GM18951 (cell line): ENCODE results near the gene LPIN2.
"Not testable (repeated sequence)": the region's sequence is repeated elsewhere in the genome, so short reads cannot be mapped to it uniquely, and the experiment has no call there.

Experiments used
- POLR2A ChIP-seq: IDR thresholded peaks from 4 replicates; pipeline ENCODE4 v1.6.1; 2011; ENCODE audit warnings: mild to moderate bottlenecking; ENCODE audit not compliant: insufficient read length, insufficient read depth; ENCODE audit errors: extremely low read depth
- in situ Hi-C: fragments of 300-500 bp; cut with MboI; formaldehyde crosslinking; loops from one replicate; pipeline ENCODE4 v1.12.0; 2022; ENCODE audit warnings: low sequenced_read_pairs, mixed read lengths, inconsistent platforms; ENCODE audit not compliant: unreplicated experiment

The LPIN2 gene

DNA sequence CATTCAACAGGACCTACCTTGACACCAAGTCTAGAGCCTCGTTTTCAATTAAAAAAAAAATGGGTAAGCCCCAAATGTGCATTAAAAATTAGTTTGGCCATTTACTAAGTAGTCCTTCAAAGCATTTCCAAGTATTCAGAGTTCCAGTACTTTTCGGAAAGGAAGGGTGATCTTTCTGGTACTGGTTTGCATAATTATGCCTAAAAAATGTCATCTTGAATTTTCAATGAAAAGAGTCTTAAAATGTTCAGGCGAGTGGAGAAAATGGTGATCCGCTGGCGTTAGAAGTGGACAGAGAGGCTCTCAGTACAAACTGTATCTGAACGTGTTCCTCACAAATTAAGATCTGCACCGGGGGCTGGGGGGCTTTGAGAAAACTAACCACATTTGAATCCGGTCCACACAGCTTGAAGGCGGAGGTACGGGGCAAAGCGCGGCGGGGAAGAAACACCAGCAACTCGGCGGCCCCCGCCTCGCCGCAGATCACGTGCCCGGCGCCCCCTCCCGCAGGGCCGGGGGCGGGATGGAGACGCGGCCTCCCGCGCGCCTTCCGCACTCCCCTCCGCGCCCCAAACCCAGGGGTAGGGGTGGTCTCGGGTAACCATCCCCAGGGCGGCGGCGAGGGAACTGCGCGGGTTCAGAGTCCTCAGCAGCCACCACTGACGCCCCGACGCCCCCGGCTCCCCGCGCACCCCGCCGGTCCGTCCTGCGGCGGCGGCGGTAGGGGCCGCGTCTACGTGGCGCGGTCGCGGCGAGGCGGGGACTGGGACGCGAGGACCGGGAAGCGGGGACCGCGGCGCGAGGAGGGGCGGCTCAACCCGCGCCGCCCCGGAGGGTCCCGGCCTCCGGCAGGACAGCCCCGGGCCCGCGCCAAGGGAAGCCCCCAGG, 564 bp downstream of the LPIN2 start:
- in situ Hi-C loops: no loop called here
- no peak for TF ChIP-seq POLR2A

DNA sequence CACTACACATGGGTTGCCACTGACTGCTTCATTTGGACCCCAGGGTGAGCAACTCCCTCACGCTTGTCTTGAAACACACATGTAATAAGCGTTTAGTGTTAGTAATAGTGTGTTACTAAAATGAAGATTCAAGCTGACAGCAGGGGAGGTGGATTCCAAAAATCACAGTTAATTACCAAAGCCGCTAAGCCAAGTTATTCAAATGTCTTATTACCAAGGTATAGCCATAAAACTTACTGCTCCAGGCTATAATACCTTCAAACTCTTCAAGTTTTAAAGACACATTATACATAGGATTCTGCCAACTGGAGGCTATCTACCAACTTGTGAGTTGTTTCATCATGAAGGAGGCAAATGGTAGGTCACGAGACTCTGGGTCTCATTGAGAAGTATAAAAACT, 2.9 kb downstream of the LPIN2 start:
- no peak for TF ChIP-seq POLR2A
- in situ Hi-C loops: no loop called here

DNA sequence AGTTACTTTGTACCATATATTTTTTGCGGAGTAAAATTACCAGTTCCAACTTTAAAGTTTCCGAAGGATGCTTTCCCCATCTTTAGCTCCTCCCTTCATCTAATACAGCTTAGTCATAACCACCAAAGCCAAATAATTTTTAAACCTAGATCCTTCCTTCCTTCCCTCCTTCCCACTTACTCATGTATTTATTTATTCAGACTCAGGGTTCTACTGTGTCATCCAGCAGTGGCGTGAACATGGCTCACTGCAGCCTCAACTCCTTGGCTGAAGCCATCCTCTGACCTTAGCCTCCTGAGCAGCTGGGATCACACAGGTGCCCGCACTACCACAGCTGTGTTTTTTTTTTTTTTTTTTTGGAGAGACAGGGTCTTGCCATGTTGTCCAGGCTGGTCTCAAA, 4.4 kb downstream of the LPIN2 start:
- in situ Hi-C loops: no loop called here
- no peak for TF ChIP-seq POLR2A

DNA sequence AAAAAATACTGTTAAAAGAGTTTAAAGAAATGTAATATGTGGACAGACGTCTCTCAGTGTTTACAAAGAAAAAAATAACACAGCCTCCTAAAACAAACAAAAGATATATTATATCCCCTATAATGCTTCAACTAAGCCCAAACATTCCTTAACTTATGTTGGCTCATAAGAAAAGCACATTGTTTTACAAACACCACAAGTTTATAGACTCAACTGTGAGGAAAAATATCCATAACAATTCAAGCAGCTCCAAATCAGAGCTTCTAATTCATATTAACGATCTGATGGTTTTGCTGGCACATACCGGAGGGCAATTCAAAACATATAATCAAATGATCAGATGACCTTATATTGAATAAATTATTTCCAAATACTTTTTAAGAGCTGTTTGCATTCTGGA, 5.5 kb downstream of the LPIN2 start:
- in situ Hi-C loops: no loop called here
- TF ChIP-seq POLR2A: no peak

DNA sequence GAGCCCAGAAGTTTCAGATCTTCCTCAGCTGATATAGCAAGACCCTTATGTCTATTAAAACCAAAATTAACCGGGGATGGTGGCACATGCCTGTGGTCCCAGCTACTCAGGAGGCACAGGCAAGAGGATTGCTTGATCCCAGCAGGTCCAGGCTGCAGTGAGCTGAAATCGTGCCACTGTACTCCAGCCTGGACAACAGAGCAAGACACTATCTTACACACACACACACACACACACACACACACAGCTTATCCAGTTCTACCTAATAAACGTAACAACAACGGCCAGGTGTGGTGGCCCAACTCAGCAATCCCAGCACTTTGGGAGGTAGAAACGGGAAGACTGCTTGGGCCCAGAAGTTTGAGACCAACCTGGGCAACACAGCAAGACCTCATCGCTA, 7.5 kb downstream of the LPIN2 start:
- in situ Hi-C loops: no loop called here
- TF ChIP-seq POLR2A: no peak

DNA sequence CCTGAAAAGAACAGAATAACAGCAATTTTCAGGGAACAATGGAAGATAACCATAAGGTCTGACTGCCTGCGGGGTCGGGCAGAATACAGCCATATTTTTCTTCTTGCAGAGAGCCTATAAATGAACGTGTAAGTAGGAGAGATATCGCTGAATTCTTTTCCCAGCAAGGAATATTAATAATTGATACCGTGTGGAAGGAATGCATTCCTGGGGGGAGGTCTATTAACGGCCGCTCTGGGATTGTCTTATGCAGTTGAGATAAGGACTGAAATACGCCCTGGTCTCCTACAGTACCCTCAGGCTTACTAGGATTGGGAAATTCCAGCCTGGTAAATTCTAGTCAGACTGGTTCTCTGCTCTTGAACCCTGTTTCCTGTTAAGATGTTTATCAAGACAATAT, 9.2 kb downstream of the LPIN2 start:
- in situ Hi-C loops: not testable (repeated sequence)

DNA sequence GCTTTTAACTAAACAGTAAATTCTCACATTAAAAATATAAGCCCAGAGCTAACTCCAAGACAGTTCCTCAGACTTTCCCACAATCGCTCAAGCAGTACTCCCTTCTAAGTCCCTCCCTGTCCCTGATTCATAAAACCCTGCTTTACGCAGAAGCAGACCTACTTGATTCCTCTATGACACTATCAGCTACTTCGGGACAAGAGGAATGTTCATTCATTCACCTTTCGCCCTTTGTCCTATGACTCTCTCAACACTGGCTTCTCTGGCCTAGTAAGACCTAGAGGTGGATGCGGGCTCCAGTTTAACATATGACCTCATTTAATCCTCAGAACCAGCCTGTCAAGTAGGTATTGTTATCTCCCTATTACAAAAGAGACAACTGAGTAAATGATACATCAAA, 10.2 kb downstream of the LPIN2 start:
- in situ Hi-C loops: no loop called here
- TF ChIP-seq POLR2A: no peak

DNA sequence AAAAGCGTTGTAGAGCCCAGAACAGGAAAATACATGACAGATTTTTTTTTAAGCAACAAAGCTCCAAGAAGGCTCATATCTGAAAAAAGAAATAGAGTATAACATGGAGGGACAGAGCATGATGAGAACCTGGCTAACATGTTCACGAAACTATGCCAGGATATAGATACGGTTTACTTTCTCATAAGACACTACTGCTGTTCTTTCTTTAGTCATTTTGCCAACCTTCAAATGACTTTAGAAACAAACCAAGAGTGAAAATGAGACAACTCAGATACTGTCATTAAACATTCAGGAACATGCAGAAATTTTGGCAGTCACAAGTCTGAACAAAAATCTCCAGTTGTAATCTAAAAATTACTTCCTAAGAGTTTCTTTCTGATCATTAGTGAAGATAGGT, 14.3 kb downstream of the LPIN2 start:
- no peak for TF ChIP-seq POLR2A
- in situ Hi-C loops: no loop called here

DNA sequence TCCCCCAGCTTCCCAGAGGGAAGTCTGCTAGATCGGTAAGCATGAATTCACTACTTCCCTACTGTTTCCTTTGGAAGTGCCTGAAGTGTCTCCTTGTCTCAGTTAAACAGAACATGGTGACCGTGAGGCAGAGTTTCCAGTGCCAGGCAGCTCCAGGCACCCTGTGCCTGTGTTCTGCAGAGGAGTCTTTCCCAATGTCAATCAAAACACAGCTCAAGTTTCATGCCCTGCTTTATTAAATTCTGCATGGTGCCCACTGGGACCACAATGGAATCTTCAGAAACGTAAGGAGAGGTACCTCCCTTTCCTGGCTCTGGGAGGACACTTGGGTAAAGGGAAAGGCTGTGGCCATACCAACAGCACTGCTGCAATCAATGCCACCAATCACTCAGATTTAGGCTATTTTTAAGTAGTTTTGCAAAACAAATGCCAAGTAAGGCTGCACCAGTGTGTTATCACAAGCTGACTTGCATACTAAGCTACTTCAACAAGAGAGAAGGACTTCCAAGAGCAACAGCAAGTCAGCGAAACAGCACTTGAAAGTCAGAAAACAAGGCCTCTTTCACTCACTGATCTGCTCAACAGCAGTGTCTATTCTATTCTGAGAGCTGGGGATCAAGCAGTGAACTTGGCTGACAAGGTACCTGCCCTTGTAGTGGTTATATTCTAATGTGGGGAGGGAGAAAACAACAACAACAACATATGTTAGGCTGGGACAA, 14.9 kb downstream of the LPIN2 start:
- in situ Hi-C loops: no loop called here
- TF ChIP-seq POLR2A: no peak

DNA sequence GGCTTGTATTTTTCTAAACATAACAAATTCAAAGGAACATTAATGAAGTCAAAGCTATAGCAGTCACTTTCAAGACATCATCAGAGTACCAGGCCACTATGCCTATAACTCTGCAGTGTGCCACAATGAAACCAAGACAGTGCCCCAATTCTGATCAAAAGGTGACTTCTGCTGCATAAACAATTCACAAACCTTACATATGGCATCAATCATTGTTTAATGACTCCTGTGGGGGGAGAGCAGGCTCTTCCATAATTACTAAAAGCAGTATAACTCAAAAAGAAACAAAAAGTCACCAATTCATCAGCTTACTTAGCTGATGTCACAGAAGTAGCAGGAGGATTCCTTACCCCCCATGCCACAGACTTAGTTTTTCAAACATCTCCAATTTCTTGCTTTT, 15.5 kb downstream of the LPIN2 start:
- in situ Hi-C loops: no loop called here

DNA sequence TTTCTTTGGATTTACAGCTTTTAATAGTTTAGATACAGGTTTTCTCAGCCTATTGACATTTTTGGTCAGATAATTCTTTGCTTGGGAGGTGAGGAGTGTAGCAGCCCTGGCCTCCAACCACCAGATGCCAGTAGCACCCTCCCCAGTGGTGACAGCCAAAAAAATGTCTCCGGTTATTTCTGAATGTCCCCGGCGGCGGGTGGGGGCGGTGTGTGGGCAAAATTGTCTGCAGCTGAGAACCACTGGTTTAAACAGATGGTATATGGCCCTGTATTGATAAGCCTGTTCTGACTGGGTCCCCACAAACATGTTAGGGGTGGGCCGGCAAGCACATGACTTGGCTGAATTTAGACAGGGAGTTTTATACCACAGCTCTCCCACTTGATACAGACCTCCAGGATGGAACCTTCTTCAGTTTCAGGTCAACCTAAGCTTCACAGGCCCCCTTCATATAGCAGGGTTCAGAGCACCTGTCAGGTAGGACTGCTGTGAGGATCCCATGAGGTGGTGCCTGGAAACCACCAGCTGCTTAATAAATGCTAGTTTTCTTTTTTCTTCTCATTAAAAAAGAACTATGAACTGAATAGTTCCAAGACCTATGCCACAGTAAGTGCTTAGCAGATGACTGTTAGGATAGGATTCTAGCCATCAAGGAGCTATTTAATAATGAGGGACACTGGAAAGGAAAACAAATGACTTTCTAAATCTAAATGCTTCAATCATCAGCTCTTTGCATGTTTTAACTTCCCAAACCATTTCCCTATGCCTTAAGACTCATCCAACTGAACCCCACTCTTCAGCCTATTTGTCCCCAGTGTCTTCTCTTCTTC, 18.1 kb downstream of the LPIN2 start:
- no peak for TF ChIP-seq POLR2A
- in situ Hi-C loops: no loop called here

More for the DNA sequence above, 15.5 kb downstream of the LPIN2 start:
- no peak for TF ChIP-seq POLR2A

DNA sequence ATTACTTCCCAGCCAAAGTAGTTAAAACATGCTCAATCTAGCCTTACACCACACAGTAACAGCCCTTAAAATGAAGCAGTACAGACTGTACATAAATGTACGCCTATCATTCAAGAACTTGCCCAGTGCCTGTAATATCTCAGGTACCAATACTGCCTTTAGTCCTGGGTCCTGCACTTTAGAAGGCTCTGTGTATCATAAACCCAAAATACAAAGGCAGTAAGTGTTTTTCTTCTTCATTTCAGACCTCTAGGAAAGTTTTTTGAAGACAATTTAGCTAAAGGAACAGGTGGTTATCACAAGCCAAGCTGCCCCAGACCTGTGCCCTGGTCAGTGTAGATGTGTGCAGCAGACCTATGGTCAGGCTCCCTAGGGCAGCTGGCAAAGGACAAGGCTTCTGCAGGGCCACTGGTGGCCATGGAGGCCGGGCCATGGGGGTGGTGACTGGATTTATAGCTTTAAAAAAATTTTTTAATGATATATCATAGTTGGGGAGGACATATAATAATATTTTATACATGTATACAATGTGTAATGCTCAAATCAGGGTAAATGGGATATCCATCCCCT, 18.8 kb downstream of the LPIN2 start:
- no peak for TF ChIP-seq POLR2A
- in situ Hi-C loops: no loop called here

DNA sequence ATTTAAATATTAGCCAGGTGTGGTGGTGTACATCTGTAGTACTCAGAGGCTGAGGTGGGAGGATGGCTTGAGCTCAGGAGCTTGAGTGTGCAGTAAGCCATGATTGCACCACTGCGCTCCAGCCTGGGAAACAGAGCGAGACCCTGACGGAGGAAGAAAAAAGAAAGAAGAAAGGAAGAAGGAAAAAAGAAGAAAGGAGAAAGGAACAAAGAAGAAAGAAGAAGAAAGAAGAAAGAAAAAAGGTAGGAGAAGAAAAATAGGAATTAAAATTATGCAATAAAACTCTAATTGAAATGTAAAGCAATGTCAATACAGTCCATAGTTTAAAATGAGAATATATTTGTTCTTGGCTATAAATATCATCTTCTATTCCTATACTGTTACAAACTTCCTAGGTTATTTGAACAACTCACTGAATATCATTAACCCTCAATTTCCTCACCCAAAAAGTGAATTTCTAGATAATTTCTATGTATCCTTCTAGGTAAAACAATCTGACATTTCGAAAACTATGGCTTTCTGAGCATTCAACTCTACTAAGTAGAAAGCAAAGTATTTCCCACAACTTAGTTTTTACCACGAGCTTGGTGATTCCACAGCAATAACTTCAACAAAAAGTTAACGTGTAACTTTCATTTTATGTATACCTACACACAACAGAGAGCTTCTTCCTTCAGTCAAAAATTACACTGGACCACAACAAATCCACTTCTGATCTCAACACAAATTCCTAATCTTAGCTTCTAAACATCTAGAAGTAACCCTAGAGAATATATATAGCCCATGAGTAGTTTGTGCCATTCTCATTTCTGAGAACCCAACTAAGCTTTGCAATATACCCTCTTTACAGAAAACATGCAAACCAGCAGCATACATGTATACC, 19.7 kb downstream of the LPIN2 start:
- in situ Hi-C loops: no loop called here

More for the DNA sequence above, 19.7 kb downstream of the LPIN2 start:
- no peak for TF ChIP-seq POLR2A
